Measurements from ENCODE around the gene LTBP1. TPM values are rescaled to one million over a fixed set of nuclear protein-coding genes. Genes with fewer than 3 reads are reported as not detected.
A peak's percentile ranks its signal among the peaks of the same experiment; 100 is the strongest.

LTBP1 gene
- total RNA-seq, 6 experiments from 2014 or later: 260 to 409 (median 335) TPM

- no peaks in the 10 kb centered on the region for H3K27me3 Mint-ChIP-seq (ENCODE audit: insufficient read depth)
- peaks cover 14% of the 10 kb centered on the region for H3K36me3 Mint-ChIP-seq (ENCODE audit: low read depth)
- no peaks in the 10 kb centered on the region for H3K9me3 Mint-ChIP-seq
- H3K4me3 Mint-ChIP-seq: no peak overlapping the region
- H3K4me1 Mint-ChIP-seq (ENCODE audit: low read depth): peaks cover 66% of the 10 kb centered on the region
- no peak for TF ChIP-seq CTCF (IDR thresholded peaks at IDR 0.05)
- DNase-seq: no peak
- peak overlapping the region; percentile 57 for H3K27ac Mint-ChIP-seq
Measured at GRCh38 chr2:33420726-33421125, 474.0 kb downstream of the LTBP1 start.

DNA sequence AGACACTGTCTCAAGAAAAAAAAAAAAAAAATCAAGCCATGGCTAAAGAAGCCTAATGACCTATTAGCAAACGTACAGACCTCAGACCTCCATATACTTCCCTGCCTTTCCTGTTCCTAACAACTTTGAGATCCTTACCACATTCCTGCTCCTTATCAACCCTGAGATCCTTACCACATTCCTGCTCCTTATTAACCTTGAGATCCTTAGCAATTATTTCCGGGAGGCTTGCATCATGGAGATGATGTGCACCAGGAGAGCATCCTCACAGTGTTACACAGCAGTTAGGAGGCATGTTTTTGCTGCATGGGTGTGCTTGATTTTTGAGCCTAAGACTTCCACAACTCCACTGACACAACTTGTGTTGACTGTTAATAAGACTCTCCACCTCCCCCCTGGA, 475.1 kb downstream of the LTBP1 start:
- peaks cover 12% of the 10 kb centered on the region for H3K36me3 Mint-ChIP-seq (ENCODE audit: low read depth)
- no peaks in the 10 kb centered on the region for H3K9me3 Mint-ChIP-seq
- peaks cover 74% of the 10 kb centered on the region for H3K4me1 Mint-ChIP-seq (ENCODE audit: low read depth)
- no peaks in the 10 kb centered on the region for H3K27me3 Mint-ChIP-seq (ENCODE audit: insufficient read depth)
- no peak for TF ChIP-seq CTCF (IDR thresholded peaks at IDR 0.05)
- peak overlapping the region; percentile 20; the same call in 1 of the 2 replicates for H3K4me3 Mint-ChIP-seq
- peak overlapping the region; percentile 57 for H3K27ac Mint-ChIP-seq
- DNase-seq: peak; percentile 84

DNA sequence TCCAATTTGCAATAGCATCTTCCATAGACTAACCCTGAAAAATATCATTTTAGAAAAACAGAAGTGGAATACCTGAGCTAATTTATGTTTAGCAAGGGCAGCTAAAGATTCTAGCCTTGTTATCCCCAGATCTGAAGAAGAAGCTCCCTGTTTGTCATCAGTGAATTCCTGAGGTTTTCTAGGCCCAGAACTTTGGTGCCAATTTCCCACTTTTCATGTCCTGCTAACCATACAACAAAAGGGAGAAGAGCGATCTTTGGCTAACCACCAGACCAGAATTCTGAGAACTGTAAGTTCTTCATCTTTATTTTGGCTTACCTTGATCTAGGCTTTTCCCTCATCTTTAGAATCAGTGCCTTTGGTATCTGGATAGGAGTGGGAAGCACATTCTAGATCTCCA, 478.4 kb downstream of the LTBP1 start:
- Mint-ChIP-seq H3K36me3 (ENCODE audit: low read depth) (peaks cover 12% of the 10 kb centered on the region), H3K27me3 (ENCODE audit: insufficient read depth) (no peaks in the 10 kb centered on the region), H3K27ac (peak overlapping the region; percentile 88), H3K9me3 (no peaks in the 10 kb centered on the region), H3K4me1 (ENCODE audit: low read depth) (peaks cover 74% of the 10 kb centered on the region), H3K4me3 (peak overlapping the region; percentile 18; the same call in 1 of the 2 replicates)
- peak; percentile 31 for DNase-seq
- no peak for TF ChIP-seq CTCF (IDR thresholded peaks at IDR 0.05)

DNA sequence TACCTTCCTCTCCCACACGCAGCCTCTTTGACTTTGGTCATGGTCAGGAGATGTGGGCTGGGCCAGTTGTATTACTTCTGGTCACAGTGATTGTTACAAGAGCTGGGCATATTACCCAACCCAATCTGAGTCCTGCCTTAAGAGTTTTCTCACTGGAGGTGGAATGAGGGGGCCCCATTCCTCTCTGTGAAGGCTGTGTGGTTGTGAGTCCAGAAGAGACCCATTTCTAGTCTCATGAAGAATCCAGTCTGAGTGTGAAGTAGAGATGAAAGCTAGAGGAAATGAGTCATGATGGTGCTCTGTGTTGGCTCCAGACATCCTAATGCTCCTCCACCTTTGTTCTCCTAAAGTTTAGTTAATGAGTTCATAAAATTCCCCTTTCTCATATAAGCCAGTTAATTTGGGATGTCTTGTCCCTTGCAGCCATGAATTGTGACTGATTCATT, 478.9 kb downstream of the LTBP1 start:
- Mint-ChIP-seq H3K36me3 (ENCODE audit: low read depth) (peaks cover 12% of the 10 kb centered on the region), H3K27ac (peak overlapping the region; percentile 88), H3K4me3 (peak overlapping the region; percentile 18; the same call in 1 of the 2 replicates), H3K27me3 (ENCODE audit: insufficient read depth) (no peaks in the 10 kb centered on the region), H3K4me1 (ENCODE audit: low read depth) (peaks cover 74% of the 10 kb centered on the region), H3K9me3 (no peaks in the 10 kb centered on the region)
- TF ChIP-seq CTCF (IDR thresholded peaks at IDR 0.05): no peak
- DNase-seq: peak; percentile 56

DNA sequence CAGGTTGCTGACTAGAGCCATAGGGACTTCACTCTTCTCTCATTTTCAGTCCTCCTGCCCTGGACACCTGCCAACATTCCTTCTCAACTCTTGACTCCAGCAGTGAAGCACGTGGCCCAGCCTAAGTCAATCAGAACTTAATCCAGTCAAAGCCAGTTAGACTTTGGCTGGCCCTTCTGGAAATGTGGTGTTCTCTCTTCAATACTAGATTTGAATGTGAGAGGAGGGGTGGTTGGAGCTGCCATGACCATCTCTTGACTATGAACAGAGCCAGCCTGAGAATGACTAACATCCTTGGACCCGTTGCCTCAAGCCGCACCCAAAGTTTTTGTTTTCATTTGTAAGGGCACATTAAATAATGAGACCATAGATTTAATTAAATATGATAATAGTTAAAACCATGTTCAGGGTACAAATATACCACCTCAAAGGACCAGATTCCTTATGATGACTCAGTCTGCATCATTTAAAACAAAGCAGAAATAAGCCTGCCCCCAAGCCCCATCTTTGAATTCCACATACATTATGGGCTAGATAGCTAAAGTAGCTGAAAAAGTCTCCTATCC, 480.0 kb downstream of the LTBP1 start:
- DNase-seq: peak; percentile 91
- Mint-ChIP-seq H3K27me3 (ENCODE audit: insufficient read depth) (no peaks in the 10 kb centered on the region), H3K9me3 (no peaks in the 10 kb centered on the region), H3K36me3 (ENCODE audit: low read depth) (peaks cover 12% of the 10 kb centered on the region), H3K4me3 (peak overlapping the region; percentile 19; the same call in 1 of the 2 replicates), H3K4me1 (ENCODE audit: low read depth) (peaks cover 74% of the 10 kb centered on the region), H3K27ac (peak overlapping the region; percentile 88)
- TF ChIP-seq CTCF (IDR thresholded peaks at IDR 0.05): no peak

Measured in HFFc6 (cell line).